ENCODE data around the gene FNDC10. TPM values are rescaled to one million over a fixed set of nuclear protein-coding genes. Genes with fewer than 3 reads are reported as not detected.
"Not testable (repeated sequence)": the region's sequence is repeated elsewhere in the genome, so short reads cannot be mapped to it uniquely, and the experiment has no call there.

The FNDC10 gene
- total RNA-seq, result 1 to 10 TPM; 1.2 to 3.6 TPM
- long read RNA-seq, donor 1, transcript FNDC10-201 (1 exons, 2,085 nt), result major isoform, 6 of 6 reads
- long read RNA-seq, donor 1, partial matches to known transcripts, result 0 of 6 reads
- long read RNA-seq, donor 1, other reads (novel, unspliced or antisense), result 0 of 6 reads
- long read RNA-seq, donor 2, partial matches to known transcripts, result 0 of 1 reads
- long read RNA-seq, donor 2, other reads (novel, unspliced or antisense), result 0 of 1 reads

GRCh38 chr1:1599935-1600860 is at the start of gene FNDC10:
FNDC10 (minus strand) TSS chr1:1600135; CDS start chr1:1600015, 120 bp downstream.
- no peak for DNase-seq (ENCODE audit: low spot score)
- intact Hi-C loops (cut with DNase I), result no loop called here

GRCh38 chr1:1648265-1648664 is 48.3 kb upstream of the FNDC10 start:
- intact Hi-C loops (cut with DNase I), result not testable (repeated sequence)
- peak; percentile 30 for DNase-seq (ENCODE audit: low spot score)

DNA sequence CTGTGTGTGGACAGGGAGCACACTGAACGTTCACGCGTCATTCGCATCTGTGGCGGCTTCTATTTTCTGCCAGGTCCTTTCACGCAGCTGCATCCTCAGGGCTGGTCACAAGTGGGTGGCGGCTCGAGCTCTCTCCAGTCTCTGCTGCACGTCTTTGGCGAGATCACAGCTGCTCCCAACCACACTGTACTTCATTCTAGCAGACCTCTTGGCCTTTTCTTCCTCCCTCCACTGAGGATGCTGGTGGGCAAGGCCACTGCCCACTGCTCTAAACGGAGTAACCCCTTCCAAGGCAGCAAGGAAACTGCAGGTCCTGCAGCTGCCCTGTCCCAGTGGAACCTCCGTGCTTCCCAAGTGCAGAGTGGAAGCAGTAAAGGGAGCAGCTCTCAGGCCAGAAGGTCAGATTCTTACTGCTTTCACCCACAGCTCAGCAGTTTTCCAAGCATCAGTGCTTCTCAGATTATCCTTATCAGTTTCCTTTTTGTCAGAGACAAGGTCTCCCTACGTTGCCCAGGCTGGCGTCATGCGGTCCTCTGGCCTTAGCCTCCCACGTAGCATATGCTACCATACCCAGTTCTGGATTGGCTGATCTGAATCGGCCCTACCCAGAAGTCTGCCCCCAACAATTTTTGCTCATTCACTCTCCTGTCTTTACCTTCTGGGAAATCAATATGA is 47.8 kb upstream of the FNDC10 start:
- peak; percentile 19 for DNase-seq (ENCODE audit: low spot score)
- intact Hi-C loops (cut with DNase I), result not testable (repeated sequence)

GRCh38 chr1:1646326-1646725 is 46.4 kb upstream of the FNDC10 start:
- intact Hi-C loops (cut with DNase I); DNase-seq (ENCODE audit: low spot score): not testable (repeated sequence)

GRCh38 chr1:1640711-1641461 is 41.0 kb upstream of the FNDC10 start:
- peak; percentile 19 for DNase-seq (ENCODE audit: low spot score)
- intact Hi-C loops (cut with DNase I), result not testable (repeated sequence)

GRCh38 chr1:1640081-1640480 is 40.1 kb upstream of the FNDC10 start:
- DNase-seq (ENCODE audit: low spot score), result peak; percentile 34
- intact Hi-C loops (cut with DNase I), result not testable (repeated sequence)

GRCh38 chr1:1639368-1639767 is 39.4 kb upstream of the FNDC10 start:
- intact Hi-C loops (cut with DNase I), result not testable (repeated sequence)
- peak; percentile 13 for DNase-seq (ENCODE audit: low spot score)

DNA sequence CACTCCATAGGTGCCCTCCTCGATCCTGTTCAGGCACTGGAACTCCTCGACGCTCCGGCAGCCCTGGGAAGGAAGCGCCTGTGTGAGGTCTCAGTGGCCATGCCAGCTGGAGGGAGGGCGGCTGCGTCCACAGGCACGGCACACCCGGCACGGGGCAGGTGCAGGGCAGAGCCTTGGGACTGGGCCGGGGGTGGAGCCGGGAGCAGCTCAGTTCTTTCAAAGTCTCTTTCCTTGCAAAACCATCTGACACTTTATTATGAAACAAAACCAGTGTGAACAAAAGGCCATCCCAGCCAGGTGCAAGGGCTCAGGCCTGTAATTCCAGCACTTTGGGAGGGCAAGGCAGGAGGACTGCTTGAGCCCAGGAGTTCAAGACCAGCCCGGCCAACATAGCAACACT is 38.6 kb upstream of the FNDC10 start:
- DNase-seq (ENCODE audit: low spot score); intact Hi-C loops (cut with DNase I): not testable (repeated sequence)

DNA sequence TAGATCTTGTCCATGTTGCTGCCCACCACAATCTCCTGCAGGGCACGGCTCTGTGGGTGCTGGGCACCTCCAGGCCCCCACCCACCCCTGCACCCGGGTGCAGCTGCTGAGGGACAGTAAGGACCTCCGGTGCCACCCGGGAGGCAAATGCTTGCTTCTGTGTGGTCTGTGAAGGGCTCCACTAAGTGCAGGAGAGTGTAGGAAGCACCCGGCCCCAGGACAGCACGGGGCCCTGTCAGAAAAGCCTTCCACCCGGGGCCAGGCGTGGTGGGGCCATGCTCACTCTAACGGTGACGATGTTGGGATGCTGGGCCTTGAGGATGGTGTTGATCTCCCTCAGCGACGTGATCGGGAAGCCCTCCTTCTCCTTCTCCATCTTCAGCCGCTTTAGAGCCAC is 37.5 kb upstream of the FNDC10 start:
- intact Hi-C loops (cut with DNase I); DNase-seq (ENCODE audit: low spot score): not testable (repeated sequence)

DNA sequence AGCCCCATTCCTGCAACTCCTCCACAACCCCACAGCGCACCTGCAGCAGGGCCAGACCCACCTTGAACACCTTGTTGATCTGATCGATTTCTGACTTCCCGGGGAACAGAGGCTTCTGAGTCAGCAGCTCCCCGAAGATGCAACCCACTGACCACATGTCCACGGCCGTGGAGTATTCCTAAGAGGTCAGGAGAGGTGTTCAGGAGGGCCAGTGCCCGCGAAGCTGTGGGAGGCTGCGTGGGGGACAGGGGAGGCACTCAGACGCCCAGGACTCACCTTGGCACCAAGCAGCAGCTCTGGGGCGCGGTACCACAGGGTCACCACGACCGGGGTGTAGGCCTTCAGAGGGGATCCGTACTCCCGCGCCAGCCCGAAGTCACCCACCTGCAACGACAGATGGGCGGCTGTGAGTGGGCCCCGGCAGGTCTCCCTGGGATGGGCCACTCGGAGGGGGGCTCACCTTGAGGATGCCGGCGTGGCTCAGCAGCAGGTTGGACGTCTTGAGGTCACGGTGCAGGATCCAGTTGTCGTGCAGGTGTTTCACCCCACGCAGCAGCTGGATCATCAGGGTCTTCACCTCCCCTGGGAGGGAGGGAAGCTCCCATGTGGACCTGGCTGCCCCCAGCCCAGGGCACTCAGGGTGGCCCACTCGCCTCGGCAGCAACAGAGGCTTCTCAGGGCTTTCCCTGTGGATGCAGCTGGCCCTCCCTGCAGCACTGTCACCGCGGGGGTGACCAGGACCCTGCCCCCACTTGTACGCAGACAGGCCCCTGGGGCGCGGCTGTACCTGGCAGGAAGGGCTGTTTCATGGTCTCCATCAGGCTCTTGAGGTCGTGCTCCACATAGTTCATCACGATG is 36.9 kb upstream of the FNDC10 start:
- peak; percentile 69 for DNase-seq (ENCODE audit: low spot score)
- intact Hi-C loops (cut with DNase I), result not testable (repeated sequence)

- DNase-seq (ENCODE audit: low spot score), result peak; percentile 46
Measured at GRCh38 chr1:1634613-1635012, 34.7 kb upstream of the FNDC10 start.

GRCh38 chr1:1633409-1633808 is 33.5 kb upstream of the FNDC10 start:
- intact Hi-C loops (cut with DNase I); DNase-seq (ENCODE audit: low spot score): not testable (repeated sequence)

More at GRCh38 chr1:1634613-1635012, 34.7 kb upstream of the FNDC10 start:
- intact Hi-C loops (cut with DNase I), result not testable (repeated sequence)

GRCh38 chr1:1631782-1632420 is 32.0 kb upstream of the FNDC10 start, which contains the start of gene MMP23B:
MMP23B (plus strand) TSS chr1:1632173; CDS start chr1:1632219, 46 bp downstream.
- intact Hi-C loops (cut with DNase I), result no loop called here
- peak; percentile 81 for DNase-seq (ENCODE audit: low spot score)

- peak; percentile 96 for DNase-seq (ENCODE audit: low spot score)
- intact Hi-C loops (cut with DNase I), result no loop called here
Measured at GRCh38 chr1:1630965-1631781, 31.2 kb upstream of the FNDC10 start.

DNA sequence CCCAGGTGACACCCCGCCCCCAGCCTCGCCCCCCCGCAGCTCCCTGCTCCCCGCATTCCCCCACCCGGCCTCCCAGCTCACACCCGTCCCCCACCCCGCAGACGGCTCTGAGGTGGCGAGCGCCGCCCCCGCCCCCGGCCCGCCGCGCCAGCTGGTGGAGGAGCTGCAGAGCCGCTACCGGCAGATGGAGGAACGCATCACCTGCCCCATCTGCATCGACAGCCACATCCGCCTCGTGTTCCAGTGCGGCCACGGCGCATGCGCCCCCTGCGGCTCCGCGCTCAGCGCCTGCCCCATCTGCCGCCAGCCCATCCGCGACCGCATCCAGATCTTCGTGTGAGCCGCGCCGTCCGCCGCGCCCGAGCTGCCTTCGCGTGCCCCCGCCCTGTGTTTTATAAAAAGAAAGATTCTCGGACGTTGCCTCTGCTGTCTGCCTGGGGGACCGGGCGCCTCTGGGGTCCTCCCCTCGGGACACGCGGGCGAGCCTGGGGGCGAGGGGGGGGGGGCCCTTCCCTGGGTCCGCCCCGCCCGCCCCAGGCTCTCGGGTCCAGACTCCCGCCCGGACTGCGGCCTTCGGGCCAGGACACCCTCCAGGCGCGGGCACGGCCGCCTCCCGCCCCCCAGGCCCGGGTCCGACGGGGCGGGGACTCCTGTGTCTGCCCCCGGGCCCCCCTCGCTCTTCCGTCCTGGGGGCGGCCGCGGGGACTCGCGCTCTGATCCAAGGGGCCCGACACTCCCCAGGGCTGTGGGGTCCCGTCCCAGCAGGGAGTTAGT is 30.4 kb upstream of the FNDC10 start:
- intact Hi-C loops (cut with DNase I), result no loop called here
- DNase-seq (ENCODE audit: low spot score), result peak; percentile 95

All from posterior vena cava (tissue), 2 donors.